H1 (cell line): ENCODE measurements around the gene DMC1. TPM values are rescaled to one million over a fixed set of nuclear protein-coding genes. Genes with fewer than 3 reads are reported as not detected.

Source experiments
- ASH2L ChIP-seq: fragments of 200-600, 300-600 bp; sonication (generic); IDR thresholded peaks from one replicate; pipeline ENCODE4 v1.7.1; 2017; ENCODE audit warnings: low read length
- BACH1 ChIP-seq: IDR thresholded peaks from 2 replicates; pipeline ENCODE4 v1.6.1; 2012; ENCODE audit warnings: low read length, improper control_type of control experiment
- CHD2 ChIP-seq: IDR thresholded peaks from 2 replicates; pipeline ENCODE4 v1.6.1; 2012; ENCODE audit warnings: low read length, improper control_type of control experiment
- CTCF ChIP-seq, 3 experiments: IDR thresholded peaks; 1 replicate in 2 of 3; 2 replicates in 1 of 3; pipeline versions ENCODE4 v1.5.1 to v1.6.1; 2011; ENCODE audit warnings: low read length in 3 of 3, mild to moderate bottlenecking in 3 of 3, inconsistent platforms in 2 of 3, low read depth in 1 of 3, moderate library complexity in 1 of 3; ENCODE audit not compliant: insufficient read depth in 1 of 3; ENCODE audit errors: control extremely low read depth in 1 of 3
- SP4 ChIP-seq: IDR thresholded peaks from 2 replicates; pipeline ENCODE4 v1.6.1; 2012; ENCODE audit warnings: low read length, inconsistent platforms
- TEAD4 ChIP-seq: IDR thresholded peaks from 2 replicates; pipeline ENCODE4 v1.6.1; 2012; ENCODE audit warnings: low read depth, low read length, inconsistent platforms, mixed read lengths
- polyA plus RNA-seq, 7 experiments: library from polyadenylated mRNA; depleted of rRNA in 3 of 7; stranded (reverse) in 5 of 7; unstranded in 2 of 7; fragments of >200 nt in 5 of 7; fragments of 200-250 nt in 2 of 7; gene quantifications; 1 replicate in 5 of 7; 2 replicates in 1 of 7; 4 replicates in 1 of 7; pipeline versions ENCODE4 v1.2.1 to v1.2.3, GENCODE V29; 2011 to 2013; ENCODE audit warnings: missing spikeins in 2 of 7, mixed read lengths in 2 of 7
- total RNA-seq: library from RNA; stranded (reverse); fragmentation: NEBNext Ultra II Directional; extraction: Animal tissue kit (Norgen Biotek cat#: 25700); gene quantifications from 2 replicates; pipeline ENCODE4 v1.2.1, GENCODE V29; 2021
- TF ChIP-seq, protein P1 (sequence below): fragments of 300-600 bp; sonication (generic); IDR thresholded peaks from 2 replicates; pipeline ENCODE4 v1.7.1; 2012; ENCODE audit warnings: low read length, moderate library complexity, mild to moderate bottlenecking, inconsistent platforms; ENCODE audit not compliant: insufficient replicate concordance

Gene DMC1
- total and polyA plus RNA-seq, 2 of the 8 experiments (the other 6 are each of a cell fraction or from before 2014, with no cell fraction given) = 3.8 to 7.2 TPM

- peak; percentile 10; the same call in 1 of the 2 replicates for TF ChIP-seq TEAD4
- TF ChIP-seq CTCF (IDR thresholded peaks at IDR 0.05; ENCODE audit: control extremely low read depth in 1 of 3, insufficient read depth in 1 of 3, low read depth in 1 of 3, low read length in 3 of 3) = peak in 2 of 3 experiments; percentile 44 to 58; a peak in 2 of 4 replicates
- no peak for TF ChIP-seq CHD2
- TF ChIP-seq, protein P1, sequence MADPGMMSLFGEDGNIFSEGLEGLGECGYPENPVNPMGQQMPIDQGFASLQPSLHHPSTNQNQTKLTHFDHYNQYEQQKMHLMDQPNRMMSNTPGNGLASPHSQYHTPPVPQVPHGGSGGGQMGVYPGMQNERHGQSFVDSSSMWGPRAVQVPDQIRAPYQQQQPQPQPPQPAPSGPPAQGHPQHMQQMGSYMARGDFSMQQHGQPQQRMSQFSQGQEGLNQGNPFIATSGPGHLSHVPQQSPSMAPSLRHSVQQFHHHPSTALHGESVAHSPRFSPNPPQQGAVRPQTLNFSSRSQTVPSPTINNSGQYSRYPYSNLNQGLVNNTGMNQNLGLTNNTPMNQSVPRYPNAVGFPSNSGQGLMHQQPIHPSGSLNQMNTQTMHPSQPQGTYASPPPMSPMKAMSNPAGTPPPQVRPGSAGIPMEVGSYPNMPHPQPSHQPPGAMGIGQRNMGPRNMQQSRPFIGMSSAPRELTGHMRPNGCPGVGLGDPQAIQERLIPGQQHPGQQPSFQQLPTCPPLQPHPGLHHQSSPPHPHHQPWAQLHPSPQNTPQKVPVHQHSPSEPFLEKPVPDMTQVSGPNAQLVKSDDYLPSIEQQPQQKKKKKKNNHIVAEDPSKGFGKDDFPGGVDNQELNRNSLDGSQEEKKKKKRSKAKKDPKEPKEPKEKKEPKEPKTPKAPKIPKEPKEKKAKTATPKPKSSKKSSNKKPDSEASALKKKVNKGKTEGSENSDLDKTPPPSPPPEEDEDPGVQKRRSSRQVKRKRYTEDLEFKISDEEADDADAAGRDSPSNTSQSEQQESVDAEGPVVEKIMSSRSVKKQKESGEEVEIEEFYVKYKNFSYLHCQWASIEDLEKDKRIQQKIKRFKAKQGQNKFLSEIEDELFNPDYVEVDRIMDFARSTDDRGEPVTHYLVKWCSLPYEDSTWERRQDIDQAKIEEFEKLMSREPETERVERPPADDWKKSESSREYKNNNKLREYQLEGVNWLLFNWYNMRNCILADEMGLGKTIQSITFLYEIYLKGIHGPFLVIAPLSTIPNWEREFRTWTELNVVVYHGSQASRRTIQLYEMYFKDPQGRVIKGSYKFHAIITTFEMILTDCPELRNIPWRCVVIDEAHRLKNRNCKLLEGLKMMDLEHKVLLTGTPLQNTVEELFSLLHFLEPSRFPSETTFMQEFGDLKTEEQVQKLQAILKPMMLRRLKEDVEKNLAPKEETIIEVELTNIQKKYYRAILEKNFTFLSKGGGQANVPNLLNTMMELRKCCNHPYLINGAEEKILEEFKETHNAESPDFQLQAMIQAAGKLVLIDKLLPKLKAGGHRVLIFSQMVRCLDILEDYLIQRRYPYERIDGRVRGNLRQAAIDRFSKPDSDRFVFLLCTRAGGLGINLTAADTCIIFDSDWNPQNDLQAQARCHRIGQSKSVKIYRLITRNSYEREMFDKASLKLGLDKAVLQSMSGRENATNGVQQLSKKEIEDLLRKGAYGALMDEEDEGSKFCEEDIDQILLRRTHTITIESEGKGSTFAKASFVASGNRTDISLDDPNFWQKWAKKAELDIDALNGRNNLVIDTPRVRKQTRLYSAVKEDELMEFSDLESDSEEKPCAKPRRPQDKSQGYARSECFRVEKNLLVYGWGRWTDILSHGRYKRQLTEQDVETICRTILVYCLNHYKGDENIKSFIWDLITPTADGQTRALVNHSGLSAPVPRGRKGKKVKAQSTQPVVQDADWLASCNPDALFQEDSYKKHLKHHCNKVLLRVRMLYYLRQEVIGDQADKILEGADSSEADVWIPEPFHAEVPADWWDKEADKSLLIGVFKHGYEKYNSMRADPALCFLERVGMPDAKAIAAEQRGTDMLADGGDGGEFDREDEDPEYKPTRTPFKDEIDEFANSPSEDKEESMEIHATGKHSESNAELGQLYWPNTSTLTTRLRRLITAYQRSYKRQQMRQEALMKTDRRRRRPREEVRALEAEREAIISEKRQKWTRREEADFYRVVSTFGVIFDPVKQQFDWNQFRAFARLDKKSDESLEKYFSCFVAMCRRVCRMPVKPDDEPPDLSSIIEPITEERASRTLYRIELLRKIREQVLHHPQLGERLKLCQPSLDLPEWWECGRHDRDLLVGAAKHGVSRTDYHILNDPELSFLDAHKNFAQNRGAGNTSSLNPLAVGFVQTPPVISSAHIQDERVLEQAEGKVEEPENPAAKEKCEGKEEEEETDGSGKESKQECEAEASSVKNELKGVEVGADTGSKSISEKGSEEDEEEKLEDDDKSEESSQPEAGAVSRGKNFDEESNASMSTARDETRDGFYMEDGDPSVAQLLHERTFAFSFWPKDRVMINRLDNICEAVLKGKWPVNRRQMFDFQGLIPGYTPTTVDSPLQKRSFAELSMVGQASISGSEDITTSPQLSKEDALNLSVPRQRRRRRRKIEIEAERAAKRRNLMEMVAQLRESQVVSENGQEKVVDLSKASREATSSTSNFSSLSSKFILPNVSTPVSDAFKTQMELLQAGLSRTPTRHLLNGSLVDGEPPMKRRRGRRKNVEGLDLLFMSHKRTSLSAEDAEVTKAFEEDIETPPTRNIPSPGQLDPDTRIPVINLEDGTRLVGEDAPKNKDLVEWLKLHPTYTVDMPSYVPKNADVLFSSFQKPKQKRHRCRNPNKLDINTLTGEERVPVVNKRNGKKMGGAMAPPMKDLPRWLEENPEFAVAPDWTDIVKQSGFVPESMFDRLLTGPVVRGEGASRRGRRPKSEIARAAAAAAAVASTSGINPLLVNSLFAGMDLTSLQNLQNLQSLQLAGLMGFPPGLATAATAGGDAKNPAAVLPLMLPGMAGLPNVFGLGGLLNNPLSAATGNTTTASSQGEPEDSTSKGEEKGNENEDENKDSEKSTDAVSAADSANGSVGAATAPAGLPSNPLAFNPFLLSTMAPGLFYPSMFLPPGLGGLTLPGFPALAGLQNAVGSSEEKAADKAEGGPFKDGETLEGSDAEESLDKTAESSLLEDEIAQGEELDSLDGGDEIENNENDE = peak; percentile 55
- no peak for TF ChIP-seq SP4
- no peak for TF ChIP-seq BACH1
- no peak for TF ChIP-seq ASH2L
Measured at GRCh38 chr22:38572065-38572464, 2.1 kb upstream of the DMC1 start (continued).
